ENCODE data around the gene ZNF14.
"Not testable (repeated sequence)": the region's sequence is repeated elsewhere in the genome, so short reads cannot be mapped to it uniquely, and the experiment has no call there.

DNA sequence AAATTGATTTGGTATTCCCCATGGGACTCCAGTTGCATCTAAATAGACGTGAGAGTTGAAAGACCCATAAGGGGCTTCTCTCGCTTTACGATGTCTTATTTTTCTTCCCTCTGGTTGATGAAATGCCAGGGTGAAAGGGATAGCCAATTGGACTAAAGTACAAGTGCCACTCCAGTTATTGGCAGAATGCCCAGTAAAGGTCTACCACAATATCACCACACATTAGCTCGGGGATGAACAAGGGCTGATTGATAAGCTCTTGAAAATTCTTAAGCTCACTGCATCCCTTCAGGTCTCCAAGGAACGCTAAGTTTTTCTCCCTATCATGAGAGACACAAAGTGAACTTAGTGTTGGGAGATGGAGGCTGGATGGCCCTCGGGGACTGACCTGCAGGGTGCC lies 48.9 kb upstream of the ZNF14 start:
- TF ChIP-seq, protein P1, sequence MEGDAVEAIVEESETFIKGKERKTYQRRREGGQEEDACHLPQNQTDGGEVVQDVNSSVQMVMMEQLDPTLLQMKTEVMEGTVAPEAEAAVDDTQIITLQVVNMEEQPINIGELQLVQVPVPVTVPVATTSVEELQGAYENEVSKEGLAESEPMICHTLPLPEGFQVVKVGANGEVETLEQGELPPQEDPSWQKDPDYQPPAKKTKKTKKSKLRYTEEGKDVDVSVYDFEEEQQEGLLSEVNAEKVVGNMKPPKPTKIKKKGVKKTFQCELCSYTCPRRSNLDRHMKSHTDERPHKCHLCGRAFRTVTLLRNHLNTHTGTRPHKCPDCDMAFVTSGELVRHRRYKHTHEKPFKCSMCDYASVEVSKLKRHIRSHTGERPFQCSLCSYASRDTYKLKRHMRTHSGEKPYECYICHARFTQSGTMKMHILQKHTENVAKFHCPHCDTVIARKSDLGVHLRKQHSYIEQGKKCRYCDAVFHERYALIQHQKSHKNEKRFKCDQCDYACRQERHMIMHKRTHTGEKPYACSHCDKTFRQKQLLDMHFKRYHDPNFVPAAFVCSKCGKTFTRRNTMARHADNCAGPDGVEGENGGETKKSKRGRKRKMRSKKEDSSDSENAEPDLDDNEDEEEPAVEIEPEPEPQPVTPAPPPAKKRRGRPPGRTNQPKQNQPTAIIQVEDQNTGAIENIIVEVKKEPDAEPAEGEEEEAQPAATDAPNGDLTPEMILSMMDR (IDR thresholded peaks at IDR 0.05) = not testable (repeated sequence)
- TF ChIP-seq, protein P2, sequence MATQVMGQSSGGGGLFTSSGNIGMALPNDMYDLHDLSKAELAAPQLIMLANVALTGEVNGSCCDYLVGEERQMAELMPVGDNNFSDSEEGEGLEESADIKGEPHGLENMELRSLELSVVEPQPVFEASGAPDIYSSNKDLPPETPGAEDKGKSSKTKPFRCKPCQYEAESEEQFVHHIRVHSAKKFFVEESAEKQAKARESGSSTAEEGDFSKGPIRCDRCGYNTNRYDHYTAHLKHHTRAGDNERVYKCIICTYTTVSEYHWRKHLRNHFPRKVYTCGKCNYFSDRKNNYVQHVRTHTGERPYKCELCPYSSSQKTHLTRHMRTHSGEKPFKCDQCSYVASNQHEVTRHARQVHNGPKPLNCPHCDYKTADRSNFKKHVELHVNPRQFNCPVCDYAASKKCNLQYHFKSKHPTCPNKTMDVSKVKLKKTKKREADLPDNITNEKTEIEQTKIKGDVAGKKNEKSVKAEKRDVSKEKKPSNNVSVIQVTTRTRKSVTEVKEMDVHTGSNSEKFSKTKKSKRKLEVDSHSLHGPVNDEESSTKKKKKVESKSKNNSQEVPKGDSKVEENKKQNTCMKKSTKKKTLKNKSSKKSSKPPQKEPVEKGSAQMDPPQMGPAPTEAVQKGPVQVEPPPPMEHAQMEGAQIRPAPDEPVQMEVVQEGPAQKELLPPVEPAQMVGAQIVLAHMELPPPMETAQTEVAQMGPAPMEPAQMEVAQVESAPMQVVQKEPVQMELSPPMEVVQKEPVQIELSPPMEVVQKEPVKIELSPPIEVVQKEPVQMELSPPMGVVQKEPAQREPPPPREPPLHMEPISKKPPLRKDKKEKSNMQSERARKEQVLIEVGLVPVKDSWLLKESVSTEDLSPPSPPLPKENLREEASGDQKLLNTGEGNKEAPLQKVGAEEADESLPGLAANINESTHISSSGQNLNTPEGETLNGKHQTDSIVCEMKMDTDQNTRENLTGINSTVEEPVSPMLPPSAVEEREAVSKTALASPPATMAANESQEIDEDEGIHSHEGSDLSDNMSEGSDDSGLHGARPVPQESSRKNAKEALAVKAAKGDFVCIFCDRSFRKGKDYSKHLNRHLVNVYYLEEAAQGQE (IDR thresholded peaks at IDR 0.05; ENCODE audit: insufficient read depth in 1 of 2, low read depth in 2 of 2, low read length in 1 of 2) = not testable (repeated sequence)
- not testable (repeated sequence) for TF ChIP-seq TCF7L2 (IDR thresholded peaks at IDR 0.05; ENCODE audit: low read depth, low read length)

All from Panc1 (cell line).